NCI-H1694 (cell line): Measurements from ENCODE around the gene TM2D1.

Source experiments
- DNase-seq: peaks from one replicate; lab custom pipeline; 2025; lab: John Stamatoyannopoulos, UW

The TM2D1 gene

GRCh38 chr1:61644303-61644702 lies 80.6 kb downstream of the TM2D1 start:
- no peak for DNase-seq

GRCh38 chr1:61642475-61643232 lies 82.3 kb downstream of the TM2D1 start:
- DNase-seq, result no peak

- no peak for DNase-seq
Measured at GRCh38 chr1:61641578-61642336, 83.2 kb downstream of the TM2D1 start.

- DNase-seq, result no peak
Measured at GRCh38 chr1:61640531-61641530, 84.1 kb downstream of the TM2D1 start.

GRCh38 chr1:61639608-61640336 lies 85.2 kb downstream of the TM2D1 start:
- no peak for DNase-seq

- DNase-seq, result no peak
Measured at GRCh38 chr1:61638911-61639605, 85.9 kb downstream of the TM2D1 start.

GRCh38 chr1:61638296-61638695 lies 86.6 kb downstream of the TM2D1 start:
- no peak for DNase-seq

- no peak for DNase-seq
Measured at GRCh38 chr1:61637470-61637869, 87.5 kb downstream of the TM2D1 start.

- DNase-seq, result no peak
Measured at GRCh38 chr1:61636814-61637213, 88.1 kb downstream of the TM2D1 start.

GRCh38 chr1:61636376-61636775 lies 88.6 kb downstream of the TM2D1 start:
- DNase-seq, result no peak

- DNase-seq, result no peak
Measured at GRCh38 chr1:61635557-61635956, 89.4 kb downstream of the TM2D1 start.

GRCh38 chr1:61631436-61631835 lies 93.5 kb downstream of the TM2D1 start:
- no peak for DNase-seq
